Measurements from ENCODE around the gene ERMN. TPM values are rescaled to one million over a fixed set of nuclear protein-coding genes. Genes with fewer than 3 reads are reported as not detected.

The ERMN gene
- polyA plus RNA-seq, 3 donors = 0.06 to 0.24 (median 0.10) TPM

GRCh38 chr2:157333304-157334047 lies 7.9 kb upstream of the ERMN start:
- no peak for DNase-seq (ENCODE audit: low read depth in 3 of 3, low spot score in 2 of 3)

DNA sequence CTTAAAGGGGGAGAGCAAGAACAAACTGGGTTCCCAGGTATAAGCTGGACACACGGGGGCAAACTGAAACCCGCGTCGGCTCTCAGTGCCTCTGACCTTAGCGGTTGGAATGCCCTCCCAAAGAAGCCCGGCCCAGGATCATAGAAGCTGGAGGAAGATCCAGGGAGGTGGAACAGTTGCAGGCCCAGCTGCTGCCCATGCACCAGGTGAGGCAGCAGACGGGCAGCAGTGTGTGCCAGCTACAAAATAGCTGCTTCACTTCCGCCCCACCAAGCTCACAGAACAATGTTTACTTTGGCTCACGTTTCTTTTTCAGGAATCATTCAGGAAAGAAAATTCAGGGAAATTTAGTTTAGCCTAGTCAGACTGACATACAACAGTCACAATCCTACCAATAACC lies 3.9 kb upstream of the ERMN start:
- DNase-seq (ENCODE audit: low read depth in 3 of 3, low spot score in 2 of 3) = no peak

- peak; percentile 61 to 68 (median 64) for DNase-seq (ENCODE audit: low read depth in 3 of 3, low spot score in 2 of 3)
Measured at GRCh38 chr2:157327621-157328500, 2.2 kb upstream of the ERMN start.

GRCh38 chr2:157327200-157327599 lies 1.6 kb upstream of the ERMN start:
- DNase-seq (ENCODE audit: low read depth in 3 of 3, low spot score in 2 of 3) = no peak

DNA sequence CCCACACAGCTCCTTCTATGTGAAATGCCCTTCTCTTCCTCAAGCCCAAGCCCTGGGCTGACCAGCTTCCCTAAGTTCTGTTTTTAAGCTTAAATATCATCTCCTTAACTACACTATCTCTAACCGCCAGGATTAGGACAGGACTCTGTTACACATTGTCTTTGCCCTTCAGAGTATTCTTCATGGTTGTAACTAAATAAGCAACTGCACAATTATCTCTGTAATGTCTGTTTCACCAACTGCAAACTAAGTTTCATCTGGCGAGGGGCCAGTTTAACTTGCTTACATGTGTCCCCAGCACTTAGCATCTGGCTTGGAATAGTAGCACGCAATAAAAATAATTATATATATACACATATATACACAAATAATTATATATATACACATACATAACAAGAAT lies 1.1 kb upstream of the ERMN start:
- no peak for DNase-seq (ENCODE audit: low read depth in 3 of 3, low spot score in 2 of 3)

GRCh38 chr2:157324331-157324843 lies 1.2 kb downstream of the ERMN start:
- DNase-seq (ENCODE audit: low read depth in 3 of 3, low spot score in 2 of 3) = no peak

DNA sequence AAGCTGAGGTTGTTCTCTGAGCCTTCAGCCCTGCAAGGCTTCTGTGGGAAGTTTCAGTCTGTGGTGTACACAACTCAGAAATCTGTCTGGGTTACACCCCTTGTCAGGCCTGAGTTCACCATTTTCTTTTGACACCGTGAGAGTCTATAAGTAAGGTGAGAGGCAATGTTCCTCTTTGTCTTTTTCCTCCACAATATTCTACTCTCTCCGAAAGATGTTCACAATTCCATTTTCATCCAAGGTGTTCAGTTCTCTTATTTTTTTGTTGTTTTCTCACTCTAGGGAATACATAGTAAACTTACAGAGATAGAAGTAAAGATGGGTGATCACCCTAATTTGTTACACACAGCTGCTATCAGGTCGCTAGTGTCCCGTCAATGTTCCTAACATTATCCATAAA lies 3.2 kb downstream of the ERMN start:
- no peak for DNase-seq (ENCODE audit: low read depth in 3 of 3, low spot score in 2 of 3)

DNA sequence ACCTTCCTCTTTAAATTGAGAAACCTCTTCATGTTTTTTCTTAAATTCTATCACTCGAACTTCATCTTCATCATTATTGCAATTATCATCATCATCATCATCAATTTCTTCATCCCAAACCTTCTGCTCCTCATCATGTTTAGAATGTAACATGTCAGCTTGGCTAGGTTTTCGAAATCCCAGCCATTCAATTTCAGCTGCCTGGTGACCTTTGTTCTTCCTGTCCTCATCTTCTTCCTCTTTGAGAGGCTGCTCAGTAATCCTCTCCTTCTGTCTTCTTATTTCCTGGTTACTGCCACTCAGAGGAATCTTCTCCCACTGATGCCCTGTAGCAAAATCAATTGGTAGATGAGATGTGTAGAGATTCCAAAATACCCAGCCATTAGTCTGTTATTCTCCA lies 4.2 kb downstream of the ERMN start:
- DNase-seq (ENCODE audit: low read depth in 3 of 3, low spot score in 2 of 3) = no peak

- no peak for DNase-seq (ENCODE audit: low read depth in 3 of 3, low spot score in 2 of 3)
Measured at GRCh38 chr2:157320409-157320808, 5.2 kb downstream of the ERMN start.

DNA sequence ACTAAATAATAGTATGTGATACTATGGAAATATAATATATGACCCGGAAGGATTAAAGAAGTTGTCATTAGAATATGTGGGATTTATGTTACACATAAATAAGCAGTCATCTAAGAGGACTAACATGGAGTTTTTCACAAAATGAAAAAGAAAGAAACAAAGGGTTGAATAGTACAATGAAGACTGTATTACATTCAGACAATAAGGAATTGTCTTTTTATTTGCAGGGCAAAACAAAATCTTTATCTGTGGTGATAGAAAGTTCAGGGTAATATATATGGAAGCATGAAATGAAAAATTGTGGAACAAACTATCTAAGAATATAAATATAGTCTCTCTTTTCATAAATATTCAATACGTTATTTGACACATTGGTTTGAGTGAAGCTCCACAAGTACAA lies 5.8 kb downstream of the ERMN start:
- no peak for DNase-seq (ENCODE audit: low read depth in 3 of 3, low spot score in 2 of 3)

DNA sequence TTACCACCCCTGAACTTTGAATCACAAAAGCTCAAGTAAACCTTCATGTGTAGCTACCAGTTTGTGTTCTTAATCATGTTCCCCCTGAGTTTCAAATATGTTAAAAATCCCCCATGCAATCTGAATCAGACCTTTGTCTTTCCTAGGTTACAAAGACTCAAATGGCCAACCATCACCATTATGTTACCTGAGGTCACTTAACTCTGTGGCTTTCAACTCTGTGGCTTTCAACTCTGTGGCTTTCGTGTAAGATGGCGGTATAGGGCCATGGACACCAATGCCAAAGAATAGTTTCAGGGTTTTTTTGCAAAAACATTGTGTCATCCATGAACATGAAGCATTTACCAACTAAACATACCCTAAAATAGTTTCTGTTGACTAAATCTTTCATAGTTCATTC lies 6.7 kb downstream of the ERMN start:
- no peak for DNase-seq (ENCODE audit: low read depth in 3 of 3, low spot score in 2 of 3)

DNA sequence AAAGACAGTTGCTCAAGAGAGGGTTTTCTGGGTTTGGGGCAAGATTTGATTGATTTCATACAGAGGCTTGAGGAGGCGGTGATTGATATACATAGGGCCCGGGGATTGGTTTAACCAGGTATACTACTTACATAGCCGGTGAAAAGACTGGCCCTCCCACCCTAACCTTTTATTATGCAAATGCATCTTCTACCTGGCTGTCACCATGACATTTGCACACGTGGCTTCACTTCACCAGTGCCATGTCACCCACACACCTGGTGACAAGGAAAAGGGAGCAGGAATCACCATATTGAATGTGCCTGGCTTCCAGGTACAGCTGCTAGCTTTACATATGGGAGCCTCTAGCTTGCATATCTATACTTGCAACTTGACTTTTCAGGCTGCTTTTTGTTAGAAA lies 9.7 kb downstream of the ERMN start:
- DNase-seq (ENCODE audit: low read depth in 3 of 3, low spot score in 2 of 3) = no peak

DNA sequence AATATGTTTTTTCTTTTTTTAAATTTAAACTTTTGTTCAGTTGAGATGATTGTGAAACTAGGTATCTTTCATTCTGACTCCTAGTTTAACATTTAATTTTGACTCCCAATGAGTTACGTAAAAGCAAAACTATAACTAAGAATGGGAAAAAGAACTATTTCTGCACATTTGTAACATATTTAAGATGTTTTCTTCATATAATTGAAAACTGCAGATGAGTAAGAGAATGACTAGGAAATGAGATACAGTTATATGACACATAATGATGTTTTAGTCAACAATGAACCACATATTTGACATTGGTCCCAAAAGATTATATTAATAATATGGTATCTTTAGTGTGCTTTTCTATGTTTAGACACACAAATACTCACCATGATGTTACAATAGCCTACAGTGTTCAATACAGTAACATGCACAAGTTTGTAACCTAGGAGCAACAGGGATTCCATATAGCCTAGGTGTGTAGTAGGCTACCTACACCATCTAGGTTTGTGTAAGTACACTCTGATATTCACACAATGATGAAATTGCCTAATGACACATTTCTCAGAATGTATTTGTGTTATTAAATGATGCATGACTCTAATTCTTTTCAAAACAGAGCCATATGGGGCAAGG lies 12.6 kb downstream of the ERMN start:
- DNase-seq (ENCODE audit: low read depth in 3 of 3, low spot score in 2 of 3) = no peak

GRCh38 chr2:157311706-157312105 lies 13.9 kb downstream of the ERMN start:
- no peak for DNase-seq (ENCODE audit: low read depth in 3 of 3, low spot score in 2 of 3)

DNA sequence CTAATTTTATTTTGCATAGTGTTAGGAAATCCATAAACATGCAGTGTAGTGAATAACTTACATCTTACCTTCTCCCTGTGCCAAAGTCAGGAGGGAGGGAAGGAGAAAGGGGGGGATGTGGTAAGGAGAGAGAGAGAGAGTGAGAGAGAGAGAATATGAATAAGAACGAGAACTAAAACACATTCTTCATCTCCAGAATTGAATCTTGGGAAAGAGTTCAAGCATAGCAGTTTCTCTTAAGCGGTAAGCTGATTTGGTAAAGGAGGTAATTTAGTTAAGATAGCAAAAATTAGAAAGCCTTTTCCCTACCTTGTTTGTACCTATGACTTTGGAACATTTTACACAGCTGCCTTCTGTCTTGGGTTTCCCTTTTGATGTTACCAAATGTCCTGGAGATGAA lies 15.7 kb downstream of the ERMN start:
- DNase-seq (ENCODE audit: low read depth in 3 of 3, low spot score in 2 of 3) = no peak

DNA sequence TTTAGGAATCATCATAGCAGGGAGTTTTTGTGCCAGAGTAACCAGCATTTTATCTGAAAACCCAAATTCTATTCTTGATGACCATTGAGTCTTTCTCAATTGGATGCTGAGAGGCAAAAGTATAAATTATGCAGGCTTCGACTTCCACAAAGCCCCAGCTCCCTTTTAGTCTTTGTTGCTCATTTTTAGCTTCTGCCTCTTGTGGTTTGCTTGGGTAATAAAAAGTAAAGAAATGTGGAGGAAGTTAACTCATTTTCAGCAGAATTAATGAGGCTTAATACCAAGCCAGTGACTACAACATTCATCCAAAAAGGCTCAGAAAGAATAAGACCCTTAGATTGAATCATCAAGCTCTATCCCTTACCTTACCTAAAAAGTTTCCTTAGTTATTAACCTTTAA lies 18.6 kb downstream of the ERMN start:
- DNase-seq (ENCODE audit: low read depth in 3 of 3, low spot score in 2 of 3) = no peak

DNA sequence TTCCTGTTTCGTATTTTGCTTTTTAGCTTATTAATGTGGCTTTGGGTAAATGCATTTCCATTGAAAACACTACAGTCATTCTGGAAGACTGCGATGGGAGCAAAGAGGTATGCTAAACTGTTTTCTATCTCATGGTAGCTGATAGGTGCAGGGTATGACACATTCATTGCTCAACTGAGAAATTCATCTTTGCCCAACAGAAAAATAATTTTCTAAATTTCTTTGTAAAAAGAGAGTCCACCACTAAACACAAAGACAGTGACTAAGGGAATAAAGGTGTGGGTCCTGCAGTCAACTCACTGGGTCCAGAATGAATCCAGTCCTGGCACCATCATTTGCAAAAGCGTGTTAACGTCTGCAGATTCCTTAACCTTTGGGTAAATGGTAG lies 19.9 kb downstream of the ERMN start:
- DNase-seq (ENCODE audit: low read depth in 3 of 3, low spot score in 2 of 3) = no peak

- DNase-seq (ENCODE audit: low read depth in 3 of 3, low spot score in 2 of 3) = peak; percentile 31 to 45 (median 45)
Measured at GRCh38 chr2:157304811-157305722, 20.6 kb downstream of the ERMN start.

- no peak for DNase-seq (ENCODE audit: low read depth in 3 of 3, low spot score in 2 of 3)
Measured at GRCh38 chr2:157303612-157304011, 22.0 kb downstream of the ERMN start.

- peak; percentile 15 to 47 (median 45) for DNase-seq (ENCODE audit: low read depth in 3 of 3, low spot score in 2 of 3)
Measured at GRCh38 chr2:157302492-157303099, 23.0 kb downstream of the ERMN start.

All from right renal cortex interstitium (tissue), 3 donors.